KG1 (cell line): ENCODE results near the gene FAM228B.

Experiments used
- DNase-seq: peaks from one replicate; lab custom pipeline; 2025; lab: John Stamatoyannopoulos, UW

The FAM228B gene

GRCh38 chr2:24203787-24204150 lies 80.5 kb downstream of the FAM228B start:
- DNase-seq = no peak

- DNase-seq = no peak
Measured at GRCh38 chr2:24204505-24204904, 81.2 kb downstream of the FAM228B start.

GRCh38 chr2:24205131-24205530 lies 81.9 kb downstream of the FAM228B start:
- no peak for DNase-seq

- DNase-seq = no peak
Measured at GRCh38 chr2:24206242-24206641, 83.0 kb downstream of the FAM228B start.

GRCh38 chr2:24206714-24207113 lies 83.4 kb downstream of the FAM228B start:
- no peak for DNase-seq

- DNase-seq = no peak
Measured at GRCh38 chr2:24207359-24207758, 84.1 kb downstream of the FAM228B start.

- no peak for DNase-seq
Measured at GRCh38 chr2:24208490-24208889, 85.2 kb downstream of the FAM228B start.

- DNase-seq = no peak
Measured at GRCh38 chr2:24209389-24210105, 86.3 kb downstream of the FAM228B start.

GRCh38 chr2:24210106-24210455 lies 86.8 kb downstream of the FAM228B start:
- DNase-seq = no peak

- DNase-seq = no peak
Measured at GRCh38 chr2:24210723-24211122, 87.5 kb downstream of the FAM228B start.

GRCh38 chr2:24211408-24211807 lies 88.1 kb downstream of the FAM228B start:
- no peak for DNase-seq

- no peak for DNase-seq
Measured at GRCh38 chr2:24214880-24215279, 91.6 kb downstream of the FAM228B start.
